Measurements from ENCODE around the gene OR52E2. TPM values are rescaled to one million over a fixed set of nuclear protein-coding genes. Genes with fewer than 3 reads are reported as not detected.

The OR52E2 gene
- total RNA-seq, 1 experiment from 2014 or later = not detected

- no peaks in the 10 kb centered on the region for H4K20me1 ChIP-seq (ENCODE audit: control insufficient read depth, insufficient read depth, insufficient read length)
- H4K91ac ChIP-seq (ENCODE audit: insufficient read length, low read depth, low read length) = no peak overlapping the region
- no peaks in the 10 kb centered on the region for H3K27me3 ChIP-seq (ENCODE audit: insufficient read depth, low read length)
- H3K9ac ChIP-seq (ENCODE audit: extremely low read depth, insufficient read length, low read length) = no peak overlapping the region
- H3K4me1 ChIP-seq (ENCODE audit: insufficient read depth, low read length) = no peaks in the 10 kb centered on the region
- H2AFZ ChIP-seq (ENCODE audit: low read length) = no peak overlapping the region
- H3T11ph ChIP-seq (ENCODE audit: low read length) = no peak overlapping the region
- no peak overlapping the region for H3K14ac ChIP-seq (ENCODE audit: insufficient read depth, low read length)
- Mint-ChIP-seq H3K36me3 (ENCODE audit: insufficient read depth in 1 of 3, low read depth in 3 of 3) (no peaks in the 10 kb centered on the region), H3K4me3 (no peak overlapping the region), H3K27me3 (ENCODE audit: low read depth) (no peaks in the 10 kb centered on the region), H3K27ac (no peak overlapping the region), H3K4me1 (no peaks in the 10 kb centered on the region), H3K9me3 (no peaks in the 10 kb centered on the region)
- no peak for TF ChIP-seq CTCF (conservative IDR thresholded peaks at IDR 0.05)
- H2AK5ac ChIP-seq (ENCODE audit: insufficient read length, low read length) = no peak overlapping the region
- H2BK20ac ChIP-seq (ENCODE audit: low read depth, low read length, poor library complexity, severe bottlenecking) = no peak overlapping the region
- no peak overlapping the region for H4K5ac ChIP-seq (ENCODE audit: insufficient read length, low read depth, low read length)
- WGBS (ENCODE audit: extremely low coverage, insufficient read length, low lambda C conversion rate) = no CpG with 5 or more reads among the region's 8 CpGs
- H3K79me2 ChIP-seq (ENCODE audit: insufficient read depth, low read length) = no peaks in the 10 kb centered on the region
- no peak overlapping the region for H4K8ac ChIP-seq (replicated peaks; ENCODE audit: insufficient read length, low read depth, low read length)
- H2BK5ac ChIP-seq (ENCODE audit: insufficient read length, low read length) = no peak overlapping the region
- no peaks in the 10 kb centered on the region for H3K79me1 ChIP-seq (ENCODE audit: insufficient read depth, low read depth, low read length, poor library complexity, severe bottlenecking)
- no peak overlapping the region for H3K27ac ChIP-seq (ENCODE audit: insufficient read length, low read depth, low read length)
- no peak overlapping the region for H3K56ac ChIP-seq (ENCODE audit: insufficient read length, low read depth, low read length)
- DNase-seq = no peak
- H2BK120ac ChIP-seq (ENCODE audit: low read depth, low read length, poor library complexity, severe bottlenecking) = no peak overlapping the region
- H3K4me2 ChIP-seq (ENCODE audit: insufficient read depth, insufficient read length, low read length) = no peak overlapping the region
- no peak overlapping the region for H3K23ac ChIP-seq (ENCODE audit: insufficient read length, low read depth, low read length)
- H2BK12ac ChIP-seq (ENCODE audit: insufficient read length, low read depth, low read length) = no peak overlapping the region
- H3K4ac ChIP-seq (ENCODE audit: low read depth, low read length) = no peak overlapping the region
- H3K9me3 ChIP-seq (ENCODE audit: control insufficient read depth, low read depth, low read length) = no peaks in the 10 kb centered on the region
- no peaks in the 10 kb centered on the region for H3K23me2 ChIP-seq (ENCODE audit: insufficient read length, low read depth, low read length, poor library complexity, severe bottlenecking)
- no peak overlapping the region for H3K18ac ChIP-seq (ENCODE audit: insufficient read length, low read depth, low read length)
- no peak overlapping the region for H2BK15ac ChIP-seq (ENCODE audit: low read depth, low read length)
These were observed 33.6 kb upstream of the OR52E2 start for GRCh38 chr11:5092821-5093585.

All from H9 (cell line).